ENCODE measurements around the gene ZBTB20.
A peak's percentile ranks its signal among the peaks of the same experiment; 100 is the strongest.
"Not testable (repeated sequence)": the region's sequence is repeated elsewhere in the genome, so short reads cannot be mapped to it uniquely, and the experiment has no call there.

The ZBTB20 gene

GRCh38 chr3:115147329-115148141 is 447 bp upstream of the ZBTB20 start:
- peak; percentile 100 for DNase-seq

DNA sequence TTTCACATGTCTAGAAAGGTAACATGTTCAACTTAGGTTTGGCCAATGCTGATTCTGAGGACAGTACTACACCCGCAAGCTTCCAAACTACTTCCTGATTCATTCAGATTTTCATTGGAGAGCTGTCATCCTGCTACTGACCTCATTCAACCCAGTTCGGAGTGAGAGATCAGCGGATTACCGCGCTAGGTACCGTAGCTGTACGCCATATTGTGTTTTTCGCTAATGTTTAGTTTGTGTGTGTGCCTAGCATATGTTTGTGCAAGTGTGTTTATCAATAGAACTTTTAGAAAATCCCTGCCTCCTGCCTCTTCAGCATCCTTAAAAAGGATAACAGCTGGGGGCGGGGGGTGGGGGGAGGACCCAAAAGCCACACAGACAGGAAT is 1.1 kb downstream of the ZBTB20 start:
- DNase-seq, result peak; percentile 82

DNA sequence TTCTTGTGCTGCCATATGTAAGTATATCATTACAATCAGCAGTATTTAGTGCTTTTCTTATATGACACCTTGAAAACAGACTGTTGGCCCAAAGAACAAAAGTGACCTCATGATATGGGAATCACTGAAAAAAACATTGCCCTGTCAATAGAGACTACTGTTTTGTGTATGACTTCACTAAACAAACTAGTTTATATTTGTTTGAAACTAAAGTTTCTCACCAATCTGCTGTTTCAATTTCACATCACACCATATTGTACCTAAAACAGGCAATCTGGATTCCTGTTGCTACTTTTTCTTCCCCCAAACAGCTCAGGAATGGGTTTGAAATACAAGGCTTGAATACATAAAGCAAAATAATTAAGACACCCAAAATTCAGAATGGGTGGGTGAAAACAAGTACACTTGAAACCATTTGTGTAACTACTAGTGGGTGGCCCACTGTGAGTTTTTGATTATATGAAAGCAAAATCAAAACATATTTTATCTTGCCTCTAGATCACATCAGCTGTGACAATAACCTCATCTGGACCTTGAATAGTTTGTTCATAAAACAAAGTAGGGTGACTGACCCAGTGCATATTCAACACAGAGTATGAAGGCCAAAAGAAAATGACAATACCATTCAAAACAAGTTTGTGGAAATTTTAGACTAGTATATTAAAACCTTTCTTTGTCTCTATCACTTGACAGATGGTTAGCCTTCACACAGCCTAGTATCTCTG is 5.9 kb downstream of the ZBTB20 start:
- no peak for DNase-seq

DNA sequence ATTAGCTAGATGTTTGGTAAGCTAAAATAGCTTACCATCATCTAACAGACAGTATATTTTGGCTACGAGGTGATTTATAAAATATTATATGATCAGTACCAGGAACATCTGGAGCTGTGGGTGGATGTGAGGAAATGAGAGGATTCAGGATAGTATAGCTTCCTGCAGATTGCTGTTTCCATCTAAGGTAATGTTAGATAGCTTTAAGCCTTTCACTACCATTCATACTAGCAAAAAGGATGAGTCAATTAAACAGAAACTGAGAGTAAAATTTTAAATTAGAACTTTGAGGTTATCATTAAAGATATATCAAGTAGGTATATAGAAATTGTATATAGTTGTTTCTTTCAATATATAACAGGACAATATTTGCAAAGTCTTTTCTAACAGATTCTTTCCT is 8.0 kb downstream of the ZBTB20 start:
- no peak for DNase-seq

DNA sequence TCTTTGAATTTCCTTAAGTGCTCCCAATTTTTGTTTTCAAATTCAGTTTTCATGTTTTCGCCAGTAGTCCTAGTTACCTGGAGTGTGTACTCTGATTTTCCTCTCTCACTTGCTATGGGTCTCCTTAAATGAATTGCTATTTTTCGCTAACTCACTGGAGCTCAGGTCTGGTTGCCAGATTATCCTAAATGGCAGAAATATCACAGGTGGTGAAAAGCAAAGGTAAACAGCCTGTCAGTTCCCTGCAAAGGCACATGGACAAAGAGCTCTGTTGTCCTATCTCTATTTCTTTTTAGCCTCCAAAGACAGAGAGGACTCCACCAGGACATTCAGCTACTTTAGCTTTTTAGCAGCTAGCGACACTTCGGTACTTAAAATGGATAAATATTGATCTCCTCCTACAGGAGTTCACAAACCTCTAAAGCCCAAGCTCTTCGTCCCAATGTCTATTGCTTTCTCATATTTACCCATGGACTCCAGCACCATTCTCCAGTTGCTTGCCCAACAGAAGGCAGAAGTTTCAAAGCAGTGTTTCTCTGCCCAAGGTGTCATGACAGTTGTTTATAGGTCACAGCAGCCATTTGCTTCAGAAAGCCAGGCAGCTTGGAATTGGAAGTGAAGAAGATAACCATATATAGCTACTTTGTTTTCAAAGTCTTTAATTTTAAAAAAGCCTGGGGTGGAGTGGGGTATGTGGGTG is 12.3 kb downstream of the ZBTB20 start:
- DNase-seq, result no peak

- no peak for DNase-seq
Observed at GRCh38 chr3:115127208-115127607, 19.9 kb downstream of the ZBTB20 start.

GRCh38 chr3:115120597-115120996 is 26.5 kb downstream of the ZBTB20 start:
- no peak for DNase-seq

GRCh38 chr3:115113367-115113766 is 33.7 kb downstream of the ZBTB20 start:
- no peak for DNase-seq

DNA sequence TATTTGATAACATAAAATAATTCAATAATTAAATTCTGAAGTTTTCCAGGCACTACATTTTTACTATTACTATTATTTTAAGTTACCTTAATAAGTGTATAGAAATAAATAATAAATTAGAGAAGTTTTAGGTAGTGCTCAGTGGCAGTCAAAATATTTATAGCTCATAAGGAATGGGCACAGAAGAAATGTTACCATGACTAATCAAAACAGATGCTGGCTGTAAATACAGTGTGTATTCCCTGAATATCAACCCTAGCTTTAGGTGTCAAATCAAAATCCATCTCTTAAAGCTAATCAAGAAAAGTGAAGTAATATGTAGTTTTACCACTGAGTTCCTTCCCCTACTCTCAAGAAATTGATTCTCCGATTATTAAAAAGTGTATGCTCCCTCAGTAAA is 35.5 kb downstream of the ZBTB20 start:
- DNase-seq, result no peak

GRCh38 chr3:115110830-115111229 is 36.3 kb downstream of the ZBTB20 start:
- DNase-seq, result no peak

DNA sequence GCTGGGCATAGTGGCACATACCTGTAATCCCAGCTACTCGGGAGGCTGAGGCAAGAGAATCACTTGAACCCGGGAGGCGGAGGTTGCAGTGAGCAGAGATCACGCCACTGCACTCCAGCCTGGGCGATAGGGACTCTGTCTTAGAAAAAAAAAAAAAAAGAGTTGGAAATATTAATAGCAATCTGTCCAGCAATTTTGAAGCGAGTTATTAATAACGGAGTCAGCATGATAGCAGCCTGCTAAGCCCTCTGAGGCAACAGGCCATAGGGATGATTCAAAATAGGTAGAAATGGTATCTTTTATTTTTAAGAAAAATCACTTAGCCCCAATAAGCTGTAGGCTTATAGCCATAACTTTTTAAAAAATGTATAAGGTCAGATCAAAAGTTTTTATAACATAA is 37.0 kb downstream of the ZBTB20 start:
- not testable (repeated sequence) for DNase-seq

- DNase-seq, result no peak
Observed at GRCh38 chr3:115108614-115109013, 38.5 kb downstream of the ZBTB20 start.

DNA sequence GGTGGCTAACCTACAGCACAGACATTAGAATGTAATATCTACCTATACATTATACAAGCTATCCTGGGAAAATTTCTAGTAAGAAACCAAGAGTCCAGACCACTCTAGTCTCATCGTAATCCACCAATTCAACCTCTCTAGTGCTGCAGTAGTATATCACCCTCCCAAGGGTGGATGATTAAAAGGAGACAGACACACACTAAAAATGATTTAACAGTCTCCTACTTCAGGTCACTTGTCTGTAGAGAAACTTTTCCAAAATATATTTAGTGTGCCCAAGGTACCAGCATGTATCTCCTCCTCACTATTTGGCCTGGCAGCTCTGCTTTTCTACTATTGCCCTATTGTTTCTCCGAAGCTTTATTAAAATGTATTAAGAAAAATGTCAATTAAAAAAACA is 45.0 kb downstream of the ZBTB20 start:
- DNase-seq, result no peak

DNA sequence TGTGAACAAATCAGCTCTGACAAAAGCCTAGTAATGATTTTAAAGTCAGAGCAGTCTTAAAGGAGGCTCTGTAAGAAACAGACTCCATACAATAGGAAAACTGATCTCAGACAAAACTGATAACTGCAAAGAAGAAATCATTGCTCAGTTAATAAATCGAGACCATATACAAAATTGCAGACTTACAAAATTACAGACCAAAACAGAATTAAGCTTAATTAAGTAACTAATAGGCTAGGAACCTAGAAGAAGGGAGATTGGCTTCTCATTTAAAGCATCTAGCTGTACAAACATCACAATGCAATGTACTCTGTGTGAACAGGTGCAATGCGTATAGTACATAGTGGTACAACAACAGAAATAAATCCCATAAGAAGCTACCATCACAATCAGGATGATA is 46.3 kb downstream of the ZBTB20 start:
- DNase-seq, result peak; percentile 12

GRCh38 chr3:115099986-115100571 is 47.0 kb downstream of the ZBTB20 start:
- peak; percentile 93 for DNase-seq

GRCh38 chr3:115099134-115099985 is 47.7 kb downstream of the ZBTB20 start:
- no peak for DNase-seq

DNA sequence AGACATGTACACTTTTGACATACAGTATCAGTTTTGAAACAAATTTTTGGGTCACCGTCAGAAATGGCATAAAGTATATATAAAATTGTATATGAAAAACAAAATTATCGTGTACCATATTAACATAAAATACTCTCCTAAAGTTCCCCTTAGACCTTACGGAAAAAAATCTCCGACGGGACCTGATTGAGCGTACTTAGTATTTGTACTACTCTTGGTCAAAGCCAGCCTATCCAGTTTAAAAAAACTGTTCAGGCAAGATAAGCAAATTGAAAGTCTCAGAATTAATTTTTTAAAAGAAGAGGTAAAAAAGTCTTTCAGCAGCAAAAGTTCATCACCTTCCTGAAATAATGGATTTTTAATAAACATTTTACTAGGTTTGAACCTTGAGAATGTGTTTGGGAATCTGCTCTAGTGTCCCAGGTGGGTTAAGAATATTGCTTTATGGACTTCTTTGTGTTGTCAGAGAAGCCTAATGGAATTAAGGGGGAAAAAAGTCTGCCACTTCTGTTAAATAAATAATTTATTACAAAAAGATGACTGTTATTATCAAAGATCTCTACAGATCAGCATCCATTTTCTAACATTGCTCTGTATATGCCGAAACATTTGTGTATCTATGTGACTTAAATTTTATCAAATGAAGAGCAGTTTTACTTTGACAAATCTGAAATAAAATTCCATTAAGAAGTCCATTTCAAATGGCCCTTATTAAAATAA is 48.6 kb downstream of the ZBTB20 start:
- no peak for DNase-seq

DNA sequence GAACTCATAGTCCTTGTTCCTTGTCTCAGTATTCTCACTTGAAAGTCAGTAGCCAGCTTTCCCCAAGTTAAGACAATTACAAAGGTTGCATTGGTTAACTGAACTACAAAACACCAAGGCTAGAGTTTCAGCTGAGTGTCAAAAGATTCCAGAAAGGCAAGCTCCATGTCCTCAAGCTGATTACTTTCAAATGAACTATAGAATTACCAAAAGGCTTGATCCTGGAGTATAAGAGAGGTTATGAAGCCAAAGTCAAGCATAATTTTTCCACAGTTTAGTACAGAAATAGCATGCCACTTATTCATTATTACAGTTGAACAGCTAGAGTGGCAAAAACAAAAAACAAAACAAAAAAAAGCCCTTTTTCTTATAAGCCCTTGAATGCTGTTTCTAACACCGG is 51.9 kb downstream of the ZBTB20 start:
- DNase-seq, result no peak

DNA sequence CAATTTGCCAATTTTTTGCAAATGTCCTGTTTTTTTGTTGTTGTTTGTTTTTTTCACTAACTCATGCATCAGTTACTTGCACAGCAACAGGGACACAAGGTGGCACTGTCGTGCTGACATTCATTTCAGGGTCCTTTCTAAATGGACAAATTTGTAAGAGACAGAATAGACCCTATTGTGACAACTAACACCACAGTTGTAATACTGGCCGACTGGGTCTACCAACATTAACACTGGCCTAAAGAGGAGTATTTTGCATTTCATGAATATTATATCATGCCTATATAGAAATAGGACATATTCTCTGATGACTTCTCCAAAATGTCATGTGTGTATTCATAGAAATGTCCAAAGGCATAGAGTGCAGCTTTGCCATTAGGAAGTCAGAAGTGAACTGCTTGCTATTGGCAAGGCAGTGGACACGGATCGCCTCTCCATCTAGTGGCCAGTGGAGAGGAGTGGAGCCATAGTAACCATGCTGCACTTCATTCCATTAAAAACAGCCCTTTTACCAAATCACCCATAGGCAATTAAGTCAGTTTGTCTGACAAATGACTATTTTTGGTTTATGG is 54.8 kb downstream of the ZBTB20 start:
- DNase-seq, result peak; percentile 82

DNA sequence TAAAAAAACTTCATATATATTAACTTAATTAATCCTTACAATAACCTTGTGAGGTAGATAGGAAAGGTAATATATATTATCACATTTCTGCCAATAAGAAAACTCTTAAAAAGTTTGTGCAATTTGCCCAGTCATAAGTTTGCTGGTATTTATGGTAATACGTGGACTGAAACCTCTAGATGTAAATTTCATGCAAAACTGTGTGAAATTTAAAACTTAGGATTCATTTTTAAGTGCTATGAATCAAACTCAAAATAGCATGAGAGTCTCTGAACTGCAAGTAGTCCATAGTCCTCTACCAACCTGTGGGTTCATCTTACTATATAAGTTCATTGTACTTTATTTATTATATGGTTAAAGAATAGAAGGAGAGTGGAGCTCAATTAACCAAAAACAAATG is 56.4 kb downstream of the ZBTB20 start:
- DNase-seq, result no peak

DNA sequence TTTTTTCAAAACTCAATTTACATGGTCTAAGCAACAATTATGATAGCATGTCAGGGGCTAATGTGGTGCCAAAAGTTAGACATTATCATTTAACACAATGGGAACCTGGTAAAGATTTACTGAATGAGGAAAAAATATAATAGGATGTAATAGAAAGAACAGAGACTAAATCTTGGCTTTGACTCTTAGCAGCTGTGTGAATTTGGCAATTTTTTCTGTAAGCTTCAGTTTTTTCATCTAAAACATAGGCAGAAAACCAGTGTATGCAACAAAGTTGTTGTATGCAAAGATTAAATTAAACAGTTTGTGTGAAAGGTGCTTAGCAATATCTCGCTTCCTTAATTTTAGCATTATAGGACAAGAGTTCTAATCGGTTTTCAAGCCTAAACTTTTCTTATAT is 57.6 kb downstream of the ZBTB20 start:
- DNase-seq, result no peak
